A549 (cell line): Measurements from ENCODE around the gene UTP25. TPM values are rescaled to one million over a fixed set of nuclear protein-coding genes. Genes with fewer than 3 reads are reported as not detected.
A peak's percentile ranks its signal among the peaks of the same experiment; 100 is the strongest.

Source experiments
- ATAC-seq, 2 experiments: fragments of 200-7000 bp in 1 of 2; fragments of >200 bp in 1 of 2; cut with Nextera tagmentation in 1 of 2; cut with Tn5 transposase in 1 of 2; 3 replicates each; pipeline versions ENCODE4 v1.8.0 to v1.9.1; 2018 to 2020; ENCODE audit warnings: mild to moderate bottlenecking in 1 of 2, moderate library complexity in 1 of 2
- CTCF ChIA-PET: fragments of 300-600 bp; sonication (Branson Sonifier 250); formaldehyde crosslinking; extraction: SDS; loops from one replicate; lab custom pipeline; 2021; ENCODE audit warnings: antibody characterized with exemption, inconsistent platforms; lab: Yijun Ruan, JAX
- POLR2A ChIA-PET: fragments of 350-600 bp; formaldehyde crosslinking; extraction: SDS; loops from one replicate; lab custom pipeline; 2021; ENCODE audit warnings: antibody characterized with exemption, inconsistent platforms; lab: Yijun Ruan, JAX
- DNase-seq, 2 experiments: peaks; one replicate each; pipeline versions ENCODE4 v3.0.0 to v3.0.0-alpha.2; 2011 to 2016; ENCODE audit warnings: low read depth in 1 of 2, low spot score in 1 of 2
- FAIRE-seq: peaks from 2 replicates; lab custom pipeline; 2011; peaks lifted over from hg19 to GRCh38; lab: Jason Lieb, UNC
- H3K27ac ChIP-seq, 2 experiments: fragments of >200 bp; sonication (Bioruptor Twin); formaldehyde crosslinking; 3 replicates each; pipeline ENCODE4 v1.5.1; 2016 to 2017
- H3K4me1 ChIP-seq: fragments of >200 bp; sonication (Bioruptor Twin); formaldehyde crosslinking; 3 replicates; pipeline ENCODE4 v1.6.1; 2016
- H3K4me2 ChIP-seq: fragments of >200 bp; sonication (Bioruptor Twin); formaldehyde crosslinking; 3 replicates; pipeline ENCODE4 v1.6.1; 2016
- H3K4me3 ChIP-seq: fragments of >200 bp; sonication (Bioruptor Twin); formaldehyde crosslinking; 3 replicates; pipeline ENCODE4 v1.5.1; 2016
- H3K9me3 ChIP-seq: fragments of >200 bp; sonication (Bioruptor Twin); formaldehyde crosslinking; 3 replicates; pipeline ENCODE4 v1.6.1; 2016
- ATOH8 ChIP-seq: fragments of 250-450 bp; sonication (Bioruptor Pico); IDR thresholded peaks from 2 replicates; pipeline ENCODE4 v1.5.0; 2020; ENCODE audit warnings: low read depth, mild to moderate bottlenecking, moderate library complexity
- BHLHE40 ChIP-seq: IDR thresholded peaks from 2 replicates; pipeline ENCODE4 v1.6.1; 2012; ENCODE audit warnings: low read depth, low read length, inconsistent platforms
- CBX8 ChIP-seq: fragments of 200-600 bp; sonication (generic); IDR thresholded peaks from 2 replicates; pipeline ENCODE4 v1.6.1; 2016
- CEBPB ChIP-seq, 2 experiments: fragments of >200 bp in 1 of 2; sonication (Bioruptor Twin) in 1 of 2; formaldehyde crosslinking in 1 of 2; IDR thresholded peaks; 2 replicates each; pipeline ENCODE4 v1.6.1; 2012 to 2016
- CHD2 ChIP-seq: fragments of 150-350 bp; IDR thresholded peaks from 2 replicates; pipeline ENCODE4 v1.6.1; 2014; ENCODE audit warnings: low read length; ENCODE audit not compliant: partially characterized antibody
- EHMT2 ChIP-seq: fragments of 200-600 bp; sonication (generic); IDR thresholded peaks from 2 replicates; pipeline ENCODE4 v1.6.1; 2016; ENCODE audit warnings: antibody characterized with exemption, low read depth, mild to moderate bottlenecking, moderate library complexity
- EP300 ChIP-seq, 2 experiments: fragments of >200 bp; sonication (Bioruptor Twin); formaldehyde crosslinking; IDR thresholded peaks; 2 replicates in 1 of 2; 3 replicates in 1 of 2; pipeline ENCODE4 v1.6.1; 2016 to 2017
- FOSB ChIP-seq: fragments of 250-450 bp; sonication (Bioruptor Pico); IDR thresholded peaks from 2 replicates; pipeline ENCODE4 v1.5.0; 2020; ENCODE audit warnings: mild to moderate bottlenecking, moderate library complexity
- FOSL2 ChIP-seq, 2 experiments: fragments of 450-650 bp in 1 of 2; fragments of >200 bp in 1 of 2; sonication (Bioruptor Twin) in 1 of 2; formaldehyde crosslinking; IDR thresholded peaks; 2 replicates each; pipeline versions ENCODE4 v1.5.0 to v1.6.1; 2016 to 2020; ENCODE audit warnings: mild to moderate bottlenecking in 1 of 2, moderate library complexity in 1 of 2
- GATA3 ChIP-seq: IDR thresholded peaks from 2 replicates; pipeline ENCODE4 v1.6.1; 2012; ENCODE audit warnings: borderline replicate concordance
- HDAC2 ChIP-seq: fragments of 200-600 bp; sonication (generic); IDR thresholded peaks from 2 replicates; pipeline ENCODE4 v1.6.1; 2016
- HES2 ChIP-seq: fragments of >200 bp; sonication (Bioruptor Twin); formaldehyde crosslinking; IDR thresholded peaks from 2 replicates; pipeline ENCODE4 v1.6.1; 2016
- HOXA7 ChIP-seq: fragments of 250-450 bp; sonication (Bioruptor Pico); IDR thresholded peaks from 2 replicates; pipeline ENCODE4 v1.5.0; 2020; ENCODE audit warnings: mild to moderate bottlenecking, moderate library complexity
- JUNB ChIP-seq: fragments of >200 bp; sonication (Bioruptor Twin); formaldehyde crosslinking; IDR thresholded peaks from 2 replicates; pipeline ENCODE4 v1.6.1; 2016
- MAZ ChIP-seq: fragments of 150-350 bp; IDR thresholded peaks from 2 replicates; pipeline ENCODE4 v1.6.1; 2014; ENCODE audit warnings: antibody characterized with exemption, low read depth, low read length, borderline replicate concordance
- MYC ChIP-seq: IDR thresholded peaks from 2 replicates; pipeline ENCODE4 v1.6.1; 2012; ENCODE audit warnings: mild to moderate bottlenecking, inconsistent platforms, low read length, improper control_type of control experiment, borderline replicate concordance
- NFE2L2 ChIP-seq: fragments of 150-350 bp; conservative IDR thresholded peaks from 2 replicates; pipeline ENCODE4 v1.6.1; 2014; ENCODE audit warnings: low read length
- NR3C1 ChIP-seq: fragments of >200 bp; sonication (Bioruptor Twin); formaldehyde crosslinking; IDR thresholded peaks from 3 replicates; pipeline ENCODE4 v1.6.1; 2017
- PHF8 ChIP-seq: fragments of 200-600 bp; sonication (generic); IDR thresholded peaks from 2 replicates; pipeline ENCODE4 v1.6.1; 2016; ENCODE audit warnings: low read depth, mild to moderate bottlenecking, antibody characterized with exemption, moderate library complexity, borderline replicate concordance
- RCOR1 ChIP-seq: fragments of 150-350 bp; IDR thresholded peaks from 2 replicates; pipeline ENCODE4 v1.6.1; 2014; ENCODE audit warnings: antibody characterized with exemption, low read length, low read depth
- SMC3 ChIP-seq: fragments of >200 bp; sonication (Bioruptor Twin); formaldehyde crosslinking; IDR thresholded peaks from 3 replicates; pipeline ENCODE4 v1.6.1; 2018; ENCODE audit warnings: inconsistent platforms
- TFCP2L1 ChIP-seq: fragments of 250-450 bp; sonication (Bioruptor Pico); IDR thresholded peaks from 2 replicates; pipeline ENCODE4 v1.5.0; 2021; ENCODE audit warnings: mild to moderate bottlenecking
- USF2 ChIP-seq: fragments of 450-650 bp; IDR thresholded peaks from 2 replicates; pipeline ENCODE4 v1.6.1; 2014; ENCODE audit warnings: antibody characterized with exemption
- WGBS: methylation state at CpG from one replicate; pipeline ENCODE4 v1.1.6; 2017; ENCODE audit errors: missing lambda C conversion rate; 5-methylcytosine and 5-hydroxymethylcytosine counted together
- polyA plus RNA-seq, 4 experiments: library from polyadenylated mRNA; depleted of rRNA in 3 of 4; stranded (reverse); fragments of >200 nt; fragmentation: RNase III in 1 of 4; extraction: RNeasy Plus Mini Kit Qiagen cat#74134 plus additional on column Dnase treatment in 1 of 4; gene quantifications; 2 replicates in 3 of 4; 3 replicates in 1 of 4; pipeline ENCODE4 v1.2.3, GENCODE V29; 2011 to 2017
- TF ChIP-seq, protein P1 (sequence below): fragments of >200 bp; sonication (Bioruptor Twin); formaldehyde crosslinking; IDR thresholded peaks from 3 replicates; pipeline ENCODE4 v1.5.1; 2016

UTP25 gene
- polyA plus RNA-seq, 2 of the 4 experiments (the other 2 are of a cell fraction), result 8.4 to 16.5 TPM

GRCh38 chr1:209825591-209826434 is 2.0 kb upstream of the UTP25 start:
- ChIA-PET CTCF (interaction anchor here (1.1 to 8.2 kb wide), 8 partner anchors 10 to 163 kb away, joined by 3 to 114 read pairs (median 5); no protein-coding TSS in a partner anchor), POLR2A (no interaction called here)
- Histone ChIP-seq H3K27ac (no peak overlapping the region), H3K4me3 (no peak overlapping the region), H3K4me2 (peak overlapping the region; percentile 31), H3K9me3 (no peaks in the 10 kb centered on the region), H3K4me1 (peaks cover 33% of the 10 kb centered on the region)
- 47% methylated on average over 11 of the region's 11 CpGs for WGBS
- ATAC-seq (no peak), DNase-seq (peak in 1 of 2 experiments; percentile 52), FAIRE-seq (no peak)
- TF ChIP-seq JUNB (0 out of 2 replicates have a peak, but pooled peaks have one; percentile 16), EP300 (IDR thresholded peaks at IDR 0.05) (no peak), FOSL2 (IDR thresholded peaks at IDR 0.05) (no peak), FOSL2 (CRISPR knock-in tag; IDR thresholded peaks at IDR 0.05) (no peak), EHMT2 (no peak), MAZ (no peak), FOSB (CRISPR knock-in tag) (no peak), HOXA7 (CRISPR knock-in tag) (no peak), USF2 (no peak), HDAC2 (no peak)

- Histone ChIP-seq H3K9me3 (no peaks in the 10 kb centered on the region), H3K4me1 (peaks cover 33% of the 10 kb centered on the region), H3K27ac (no peak overlapping the region)
- no peak for DNase-seq
- no peak for FAIRE-seq
- 80% methylated on average over 2 of the region's 2 CpGs for WGBS
- no peak for ATAC-seq
- CTCF ChIA-PET, result no interaction called here
- TF ChIP-seq BHLHE40 (no peak), HDAC2 (no peak), MYC (no peak), CBX8 (no peak), CHD2 (no peak), SMC3 (no peak), PHF8 (no peak), ATOH8 (CRISPR knock-in tag) (no peak), JUNB (no peak), FOSB (CRISPR knock-in tag) (no peak), NFE2L2 (no peak), NR3C1 (no peak), TFCP2L1 (CRISPR knock-in tag) (no peak), HES2 (no peak), CEBPB (IDR thresholded peaks at IDR 0.05) (no peak), MAZ (no peak), GATA3 (no peak), RCOR1 (no peak)
- TF ChIP-seq, protein P1, sequence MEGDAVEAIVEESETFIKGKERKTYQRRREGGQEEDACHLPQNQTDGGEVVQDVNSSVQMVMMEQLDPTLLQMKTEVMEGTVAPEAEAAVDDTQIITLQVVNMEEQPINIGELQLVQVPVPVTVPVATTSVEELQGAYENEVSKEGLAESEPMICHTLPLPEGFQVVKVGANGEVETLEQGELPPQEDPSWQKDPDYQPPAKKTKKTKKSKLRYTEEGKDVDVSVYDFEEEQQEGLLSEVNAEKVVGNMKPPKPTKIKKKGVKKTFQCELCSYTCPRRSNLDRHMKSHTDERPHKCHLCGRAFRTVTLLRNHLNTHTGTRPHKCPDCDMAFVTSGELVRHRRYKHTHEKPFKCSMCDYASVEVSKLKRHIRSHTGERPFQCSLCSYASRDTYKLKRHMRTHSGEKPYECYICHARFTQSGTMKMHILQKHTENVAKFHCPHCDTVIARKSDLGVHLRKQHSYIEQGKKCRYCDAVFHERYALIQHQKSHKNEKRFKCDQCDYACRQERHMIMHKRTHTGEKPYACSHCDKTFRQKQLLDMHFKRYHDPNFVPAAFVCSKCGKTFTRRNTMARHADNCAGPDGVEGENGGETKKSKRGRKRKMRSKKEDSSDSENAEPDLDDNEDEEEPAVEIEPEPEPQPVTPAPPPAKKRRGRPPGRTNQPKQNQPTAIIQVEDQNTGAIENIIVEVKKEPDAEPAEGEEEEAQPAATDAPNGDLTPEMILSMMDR, result no peak
- TF ChIP-seq, all 56 proteins: peak for 0
- POLR2A ChIA-PET, result no interaction called here
- Histone ChIP-seq H3K4me2 (peak overlapping the region; percentile 76), H3K4me3 (no peak overlapping the region)
Observed at GRCh38 chr1:209829716-209830115, 1.9 kb downstream of the UTP25 start.
